K562 (cell line): ENCODE measurements around the gene AFF3.

Source experiments
- EP400 ChIP-seq: fragments of 450-650 bp; IDR thresholded peaks from 2 replicates; pipeline ENCODE4 v1.6.1; 2017; ENCODE audit warnings: antibody characterized with exemption, mild to moderate bottlenecking, moderate library complexity
- SUPT5H ChIP-seq: fragments of 450-650 bp; IDR thresholded peaks from 2 replicates; pipeline ENCODE4 v1.6.1; 2016
- ZBTB17 ChIP-seq: fragments of 450-650 bp; formaldehyde crosslinking; IDR thresholded peaks from 2 replicates; pipeline ENCODE4 v1.4.0; 2020; ENCODE audit warnings: mild to moderate bottlenecking
- ZNF347 ChIP-seq: fragments of 450-650 bp; formaldehyde crosslinking; IDR thresholded peaks from 2 replicates; pipeline ENCODE4 v1.4.0; 2020; ENCODE audit warnings: low read depth, mild to moderate bottlenecking, moderate library complexity
- ZNF707 ChIP-seq: fragments of 250-450 bp; sonication (Bioruptor Pico); conservative IDR thresholded peaks from 2 replicates; pipeline ENCODE4 v1.8.0; 2022; ENCODE audit warnings: inconsistent platforms, mild to moderate bottlenecking, moderate library complexity
- TF ChIP-seq, protein P1 (sequence below), 3 experiments: IDR thresholded peaks in 2 of 3; conservative IDR thresholded peaks in 1 of 3; 2 replicates each; pipeline ENCODE4 v1.5.1; 2011 to 2012; ENCODE audit warnings: low read length in 3 of 3, mild to moderate bottlenecking in 3 of 3, control low read depth in 2 of 3, improper control_type of control experiment in 1 of 3, inconsistent platforms in 1 of 3, low read depth in 1 of 3, mixed read lengths in 1 of 3, moderate library complexity in 1 of 3; ENCODE audit not compliant: insufficient read depth in 2 of 3
- TF ChIP-seq, protein P2 (sequence below), 2 experiments: fragments of 200-800 bp in 1 of 2; sonication (Bioruptor generic) in 1 of 2; sonication (generic) in 1 of 2; formaldehyde crosslinking in 1 of 2; IDR thresholded peaks in 1 of 2; conservative IDR thresholded peaks in 1 of 2; 2 replicates each; pipeline versions ENCODE4 v1.5.0 to v1.6.1; 2016 to 2020; ENCODE audit warnings: missing compliant biosample characterization in 1 of 2, missing genetic modification characterization in 1 of 2, missing genetic modification reagents in 1 of 2
- TF ChIP-seq, protein P3 (sequence below): sonication (generic); formaldehyde crosslinking; IDR thresholded peaks from 2 replicates; pipeline ENCODE4 v1.8.0; 2022; ENCODE audit warnings: missing genetic modification reagents, mild to moderate bottlenecking, borderline replicate concordance
- TF ChIP-seq, protein P4 (sequence below): sonication (generic); formaldehyde crosslinking; IDR thresholded peaks from 2 replicates; pipeline ENCODE4 v1.9.0; 2022; ENCODE audit warnings: mild to moderate bottlenecking, missing genetic modification reagents
- TF ChIP-seq, protein P5 (sequence below): fragments of 250-450 bp; sonication (Bioruptor Pico); IDR thresholded peaks from 2 replicates; pipeline ENCODE4 v1.5.0; 2022; ENCODE audit warnings: mild to moderate bottlenecking

DNA sequence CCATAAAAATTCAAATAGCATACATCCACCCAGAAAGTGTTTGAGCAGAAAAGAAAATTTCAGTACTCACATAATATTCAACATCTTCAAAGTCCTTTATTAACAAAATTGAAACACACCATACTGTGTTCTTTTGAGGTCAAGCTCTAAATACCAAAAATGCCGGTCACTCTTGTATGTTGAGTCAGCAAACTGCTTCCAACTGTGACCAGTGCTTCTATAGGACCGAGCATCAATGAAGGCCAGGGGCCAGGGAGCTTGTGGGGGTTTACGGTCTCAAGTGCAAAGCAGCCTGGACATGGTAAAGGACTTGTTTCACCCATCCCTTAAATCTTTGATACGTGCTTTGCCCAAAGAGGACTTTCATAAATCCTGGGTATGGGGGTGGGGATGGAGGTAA, 539.9 kb downstream of the AFF3 start:
- TF ChIP-seq, protein P1, sequence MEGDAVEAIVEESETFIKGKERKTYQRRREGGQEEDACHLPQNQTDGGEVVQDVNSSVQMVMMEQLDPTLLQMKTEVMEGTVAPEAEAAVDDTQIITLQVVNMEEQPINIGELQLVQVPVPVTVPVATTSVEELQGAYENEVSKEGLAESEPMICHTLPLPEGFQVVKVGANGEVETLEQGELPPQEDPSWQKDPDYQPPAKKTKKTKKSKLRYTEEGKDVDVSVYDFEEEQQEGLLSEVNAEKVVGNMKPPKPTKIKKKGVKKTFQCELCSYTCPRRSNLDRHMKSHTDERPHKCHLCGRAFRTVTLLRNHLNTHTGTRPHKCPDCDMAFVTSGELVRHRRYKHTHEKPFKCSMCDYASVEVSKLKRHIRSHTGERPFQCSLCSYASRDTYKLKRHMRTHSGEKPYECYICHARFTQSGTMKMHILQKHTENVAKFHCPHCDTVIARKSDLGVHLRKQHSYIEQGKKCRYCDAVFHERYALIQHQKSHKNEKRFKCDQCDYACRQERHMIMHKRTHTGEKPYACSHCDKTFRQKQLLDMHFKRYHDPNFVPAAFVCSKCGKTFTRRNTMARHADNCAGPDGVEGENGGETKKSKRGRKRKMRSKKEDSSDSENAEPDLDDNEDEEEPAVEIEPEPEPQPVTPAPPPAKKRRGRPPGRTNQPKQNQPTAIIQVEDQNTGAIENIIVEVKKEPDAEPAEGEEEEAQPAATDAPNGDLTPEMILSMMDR (IDR thresholded peaks at IDR 0.05 in 2 of 3, conservative IDR thresholded peaks at IDR 0.05 in 1 of 3; ENCODE audit: insufficient read depth in 2 of 3, low read depth in 1 of 3, low read length in 3 of 3), result no peak
- TF ChIP-seq, protein P2, sequence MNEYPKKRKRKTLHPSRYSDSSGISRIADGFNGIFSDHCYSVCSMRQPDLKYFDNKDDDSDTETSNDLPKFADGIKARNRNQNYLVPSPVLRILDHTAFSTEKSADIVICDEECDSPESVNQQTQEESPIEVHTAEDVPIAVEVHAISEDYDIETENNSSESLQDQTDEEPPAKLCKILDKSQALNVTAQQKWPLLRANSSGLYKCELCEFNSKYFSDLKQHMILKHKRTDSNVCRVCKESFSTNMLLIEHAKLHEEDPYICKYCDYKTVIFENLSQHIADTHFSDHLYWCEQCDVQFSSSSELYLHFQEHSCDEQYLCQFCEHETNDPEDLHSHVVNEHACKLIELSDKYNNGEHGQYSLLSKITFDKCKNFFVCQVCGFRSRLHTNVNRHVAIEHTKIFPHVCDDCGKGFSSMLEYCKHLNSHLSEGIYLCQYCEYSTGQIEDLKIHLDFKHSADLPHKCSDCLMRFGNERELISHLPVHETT (CRISPR knock-in tag; conservative IDR thresholded peaks at IDR 0.05 in 1 of 2, IDR thresholded peaks at IDR 0.05 in 1 of 2), result no peak
- TF ChIP-seq, protein P3, sequence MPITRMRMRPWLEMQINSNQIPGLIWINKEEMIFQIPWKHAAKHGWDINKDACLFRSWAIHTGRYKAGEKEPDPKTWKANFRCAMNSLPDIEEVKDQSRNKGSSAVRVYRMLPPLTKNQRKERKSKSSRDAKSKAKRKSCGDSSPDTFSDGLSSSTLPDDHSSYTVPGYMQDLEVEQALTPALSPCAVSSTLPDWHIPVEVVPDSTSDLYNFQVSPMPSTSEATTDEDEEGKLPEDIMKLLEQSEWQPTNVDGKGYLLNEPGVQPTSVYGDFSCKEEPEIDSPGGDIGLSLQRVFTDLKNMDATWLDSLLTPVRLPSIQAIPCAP (CRISPR knock-in tag), result no peak
- TF ChIP-seq SUPT5H (no peak), ZNF707 (CRISPR knock-in tag) (no peak), EP400 (no peak), ZBTB17 (CRISPR knock-in tag) (no peak), ZNF347 (no peak)
- TF ChIP-seq, protein P4, sequence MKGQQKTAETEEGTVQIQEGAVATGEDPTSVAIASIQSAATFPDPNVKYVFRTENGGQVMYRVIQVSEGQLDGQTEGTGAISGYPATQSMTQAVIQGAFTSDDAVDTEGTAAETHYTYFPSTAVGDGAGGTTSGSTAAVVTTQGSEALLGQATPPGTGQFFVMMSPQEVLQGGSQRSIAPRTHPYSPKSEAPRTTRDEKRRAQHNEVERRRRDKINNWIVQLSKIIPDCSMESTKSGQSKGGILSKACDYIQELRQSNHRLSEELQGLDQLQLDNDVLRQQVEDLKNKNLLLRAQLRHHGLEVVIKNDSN (CRISPR knock-in tag), result no peak
- TF ChIP-seq, protein P5, sequence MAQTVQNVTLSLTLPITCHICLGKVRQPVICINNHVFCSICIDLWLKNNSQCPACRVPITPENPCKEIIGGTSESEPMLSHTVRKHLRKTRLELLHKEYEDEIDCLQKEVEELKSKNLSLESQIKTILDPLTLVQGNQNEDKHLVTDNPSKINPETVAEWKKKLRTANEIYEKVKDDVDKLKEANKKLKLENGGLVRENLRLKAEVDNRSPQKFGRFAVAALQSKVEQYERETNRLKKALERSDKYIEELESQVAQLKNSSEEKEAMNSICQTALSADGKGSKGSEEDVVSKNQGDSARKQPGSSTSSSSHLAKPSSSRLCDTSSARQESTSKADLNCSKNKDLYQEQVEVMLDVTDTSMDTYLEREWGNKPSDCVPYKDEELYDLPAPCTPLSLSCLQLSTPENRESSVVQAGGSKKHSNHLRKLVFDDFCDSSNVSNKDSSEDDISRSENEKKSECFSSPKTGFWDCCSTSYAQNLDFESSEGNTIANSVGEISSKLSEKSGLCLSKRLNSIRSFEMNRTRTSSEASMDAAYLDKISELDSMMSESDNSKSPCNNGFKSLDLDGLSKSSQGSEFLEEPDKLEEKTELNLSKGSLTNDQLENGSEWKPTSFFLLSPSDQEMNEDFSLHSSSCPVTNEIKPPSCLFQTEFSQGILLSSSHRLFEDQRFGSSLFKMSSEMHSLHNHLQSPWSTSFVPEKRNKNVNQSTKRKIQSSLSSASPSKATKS (CRISPR knock-in tag), result no peak
